Measurements from ENCODE around the gene PHLPP1. TPM values are rescaled to one million over a fixed set of nuclear protein-coding genes. Genes with fewer than 3 reads are reported as not detected.

The PHLPP1 gene
- total and polyA plus RNA-seq, 2 of the 13 experiments (the other 11 are each of a cell fraction or from before 2014, with no cell fraction given): 9.8 to 18.5 TPM

DNA sequence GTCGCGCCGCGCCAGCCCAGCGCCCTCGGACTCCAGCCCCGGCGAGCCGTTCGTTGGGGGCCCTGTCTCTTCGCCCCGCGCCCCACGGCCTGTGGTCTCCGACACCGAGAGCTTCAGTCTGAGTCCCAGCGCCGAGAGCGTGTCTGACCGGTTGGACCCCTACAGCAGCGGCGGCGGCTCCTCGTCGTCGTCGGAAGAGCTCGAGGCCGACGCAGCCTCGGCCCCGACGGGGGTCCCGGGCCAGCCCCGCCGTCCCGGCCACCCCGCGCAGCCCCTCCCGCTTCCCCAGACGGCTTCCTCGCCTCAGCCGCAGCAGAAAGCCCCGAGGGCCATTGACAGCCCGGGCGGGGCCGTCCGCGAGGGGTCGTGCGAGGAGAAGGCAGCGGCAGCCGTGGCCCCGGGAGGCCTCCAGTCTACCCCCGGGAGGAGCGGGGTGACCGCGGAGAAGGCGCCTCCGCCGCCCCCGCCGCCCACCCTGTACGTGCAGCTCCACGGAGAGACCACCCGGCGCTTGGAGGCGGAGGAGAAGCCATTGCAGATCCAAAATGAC is 1.4 kb downstream of the PHLPP1 start (continued):
- TF ChIP-seq, protein P1, sequence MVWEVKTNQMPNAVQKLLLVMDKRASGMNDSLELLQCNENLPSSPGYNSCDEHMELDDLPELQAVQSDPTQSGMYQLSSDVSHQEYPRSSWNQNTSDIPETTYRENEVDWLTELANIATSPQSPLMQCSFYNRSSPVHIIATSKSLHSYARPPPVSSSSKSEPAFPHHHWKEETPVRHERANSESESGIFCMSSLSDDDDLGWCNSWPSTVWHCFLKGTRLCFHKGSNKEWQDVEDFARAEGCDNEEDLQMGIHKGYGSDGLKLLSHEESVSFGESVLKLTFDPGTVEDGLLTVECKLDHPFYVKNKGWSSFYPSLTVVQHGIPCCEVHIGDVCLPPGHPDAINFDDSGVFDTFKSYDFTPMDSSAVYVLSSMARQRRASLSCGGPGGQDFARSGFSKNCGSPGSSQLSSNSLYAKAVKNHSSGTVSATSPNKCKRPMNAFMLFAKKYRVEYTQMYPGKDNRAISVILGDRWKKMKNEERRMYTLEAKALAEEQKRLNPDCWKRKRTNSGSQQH (CRISPR knock-in tag; IDR thresholded peaks at IDR 0.05; ENCODE audit: low read depth): peak; percentile 67; the same call in 1 of the 2 replicates
- no peak for TF ChIP-seq TCF12 (IDR thresholded peaks at IDR 0.05)
- TF ChIP-seq TCF12 (CRISPR knock-in tag; IDR thresholded peaks at IDR 0.05): no peak
- 0 out of 2 replicates have a peak, but pooled peaks have one; percentile 3 for TF ChIP-seq ZFX (CRISPR knock-in tag; IDR thresholded peaks at IDR 0.05; ENCODE audit: low read depth)
- TF ChIP-seq ZNF777 (CRISPR knock-in tag; IDR thresholded peaks at IDR 0.05): peak; percentile 83; the same call in 1 of the 2 replicates
- TF ChIP-seq ASH2L (IDR thresholded peaks at IDR 0.05; ENCODE audit: insufficient read length, low read depth, low read length): peak; percentile 63
- TF ChIP-seq SSRP1 (CRISPR knock-in tag; IDR thresholded peaks at IDR 0.05): no peak
- TF ChIP-seq, protein P2, sequence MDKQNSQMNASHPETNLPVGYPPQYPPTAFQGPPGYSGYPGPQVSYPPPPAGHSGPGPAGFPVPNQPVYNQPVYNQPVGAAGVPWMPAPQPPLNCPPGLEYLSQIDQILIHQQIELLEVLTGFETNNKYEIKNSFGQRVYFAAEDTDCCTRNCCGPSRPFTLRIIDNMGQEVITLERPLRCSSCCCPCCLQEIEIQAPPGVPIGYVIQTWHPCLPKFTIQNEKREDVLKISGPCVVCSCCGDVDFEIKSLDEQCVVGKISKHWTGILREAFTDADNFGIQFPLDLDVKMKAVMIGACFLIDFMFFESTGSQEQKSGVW (CRISPR knock-in tag; IDR thresholded peaks at IDR 0.05; ENCODE audit: borderline replicate concordance): no peak
- TF ChIP-seq RBFOX2 (IDR thresholded peaks at IDR 0.05; ENCODE audit: low read depth, low read length): peak; percentile 66
- TF ChIP-seq, protein P3, sequence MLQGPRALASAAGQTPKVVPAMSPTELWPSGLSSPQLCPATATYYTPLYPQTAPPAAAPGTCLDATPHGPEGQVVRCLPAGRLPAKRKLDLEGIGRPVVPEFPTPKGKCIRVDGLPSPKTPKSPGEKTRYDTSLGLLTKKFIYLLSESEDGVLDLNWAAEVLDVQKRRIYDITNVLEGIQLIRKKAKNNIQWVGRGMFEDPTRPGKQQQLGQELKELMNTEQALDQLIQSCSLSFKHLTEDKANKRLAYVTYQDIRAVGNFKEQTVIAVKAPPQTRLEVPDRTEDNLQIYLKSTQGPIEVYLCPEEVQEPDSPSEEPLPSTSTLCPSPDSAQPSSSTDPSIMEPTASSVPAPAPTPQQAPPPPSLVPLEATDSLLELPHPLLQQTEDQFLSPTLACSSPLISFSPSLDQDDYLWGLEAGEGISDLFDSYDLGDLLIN (CRISPR knock-in tag; IDR thresholded peaks at IDR 0.05; ENCODE audit: borderline replicate concordance): no peak
- TF ChIP-seq, protein P4, sequence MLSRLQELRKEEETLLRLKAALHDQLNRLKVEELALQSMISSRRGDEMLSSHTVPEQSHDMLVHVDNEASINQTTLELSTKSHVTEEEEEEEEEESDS (CRISPR knock-in tag; IDR thresholded peaks at IDR 0.05; ENCODE audit: borderline replicate concordance): 0 out of 2 replicates have a peak, but pooled peaks have one; percentile 30
- TF ChIP-seq TOE1 (CRISPR knock-in tag; IDR thresholded peaks at IDR 0.05): no peak
- no peak for TF ChIP-seq MXD4 (CRISPR knock-in tag; IDR thresholded peaks at IDR 0.05)
- TF ChIP-seq SIN3A (IDR thresholded peaks at IDR 0.05; ENCODE audit: borderline replicate concordance, low read depth, low read length): peak; percentile 21; the same call in 1 of the 2 replicates
- TF ChIP-seq, protein P5, sequence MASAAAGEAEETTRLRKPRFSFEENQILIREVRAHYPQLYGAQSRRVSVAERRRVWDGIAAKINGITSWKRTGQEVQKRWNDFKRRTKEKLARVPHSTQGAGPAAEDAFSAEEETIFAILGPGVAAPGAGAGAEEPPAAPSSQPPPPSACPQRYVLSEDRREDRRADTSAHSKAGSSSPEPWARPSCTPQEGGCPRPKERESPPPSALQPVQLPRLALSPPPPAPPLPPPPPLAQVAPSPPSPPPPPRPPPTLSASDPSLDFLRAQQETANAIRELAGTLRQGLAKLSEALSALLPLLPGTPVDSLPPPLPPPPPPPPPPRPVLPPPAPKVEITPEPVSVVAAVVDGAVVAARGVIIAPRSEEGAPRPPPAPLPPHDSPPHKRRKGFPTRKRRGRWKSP (CRISPR knock-in tag; IDR thresholded peaks at IDR 0.05): no peak
- TF ChIP-seq, protein P6, sequence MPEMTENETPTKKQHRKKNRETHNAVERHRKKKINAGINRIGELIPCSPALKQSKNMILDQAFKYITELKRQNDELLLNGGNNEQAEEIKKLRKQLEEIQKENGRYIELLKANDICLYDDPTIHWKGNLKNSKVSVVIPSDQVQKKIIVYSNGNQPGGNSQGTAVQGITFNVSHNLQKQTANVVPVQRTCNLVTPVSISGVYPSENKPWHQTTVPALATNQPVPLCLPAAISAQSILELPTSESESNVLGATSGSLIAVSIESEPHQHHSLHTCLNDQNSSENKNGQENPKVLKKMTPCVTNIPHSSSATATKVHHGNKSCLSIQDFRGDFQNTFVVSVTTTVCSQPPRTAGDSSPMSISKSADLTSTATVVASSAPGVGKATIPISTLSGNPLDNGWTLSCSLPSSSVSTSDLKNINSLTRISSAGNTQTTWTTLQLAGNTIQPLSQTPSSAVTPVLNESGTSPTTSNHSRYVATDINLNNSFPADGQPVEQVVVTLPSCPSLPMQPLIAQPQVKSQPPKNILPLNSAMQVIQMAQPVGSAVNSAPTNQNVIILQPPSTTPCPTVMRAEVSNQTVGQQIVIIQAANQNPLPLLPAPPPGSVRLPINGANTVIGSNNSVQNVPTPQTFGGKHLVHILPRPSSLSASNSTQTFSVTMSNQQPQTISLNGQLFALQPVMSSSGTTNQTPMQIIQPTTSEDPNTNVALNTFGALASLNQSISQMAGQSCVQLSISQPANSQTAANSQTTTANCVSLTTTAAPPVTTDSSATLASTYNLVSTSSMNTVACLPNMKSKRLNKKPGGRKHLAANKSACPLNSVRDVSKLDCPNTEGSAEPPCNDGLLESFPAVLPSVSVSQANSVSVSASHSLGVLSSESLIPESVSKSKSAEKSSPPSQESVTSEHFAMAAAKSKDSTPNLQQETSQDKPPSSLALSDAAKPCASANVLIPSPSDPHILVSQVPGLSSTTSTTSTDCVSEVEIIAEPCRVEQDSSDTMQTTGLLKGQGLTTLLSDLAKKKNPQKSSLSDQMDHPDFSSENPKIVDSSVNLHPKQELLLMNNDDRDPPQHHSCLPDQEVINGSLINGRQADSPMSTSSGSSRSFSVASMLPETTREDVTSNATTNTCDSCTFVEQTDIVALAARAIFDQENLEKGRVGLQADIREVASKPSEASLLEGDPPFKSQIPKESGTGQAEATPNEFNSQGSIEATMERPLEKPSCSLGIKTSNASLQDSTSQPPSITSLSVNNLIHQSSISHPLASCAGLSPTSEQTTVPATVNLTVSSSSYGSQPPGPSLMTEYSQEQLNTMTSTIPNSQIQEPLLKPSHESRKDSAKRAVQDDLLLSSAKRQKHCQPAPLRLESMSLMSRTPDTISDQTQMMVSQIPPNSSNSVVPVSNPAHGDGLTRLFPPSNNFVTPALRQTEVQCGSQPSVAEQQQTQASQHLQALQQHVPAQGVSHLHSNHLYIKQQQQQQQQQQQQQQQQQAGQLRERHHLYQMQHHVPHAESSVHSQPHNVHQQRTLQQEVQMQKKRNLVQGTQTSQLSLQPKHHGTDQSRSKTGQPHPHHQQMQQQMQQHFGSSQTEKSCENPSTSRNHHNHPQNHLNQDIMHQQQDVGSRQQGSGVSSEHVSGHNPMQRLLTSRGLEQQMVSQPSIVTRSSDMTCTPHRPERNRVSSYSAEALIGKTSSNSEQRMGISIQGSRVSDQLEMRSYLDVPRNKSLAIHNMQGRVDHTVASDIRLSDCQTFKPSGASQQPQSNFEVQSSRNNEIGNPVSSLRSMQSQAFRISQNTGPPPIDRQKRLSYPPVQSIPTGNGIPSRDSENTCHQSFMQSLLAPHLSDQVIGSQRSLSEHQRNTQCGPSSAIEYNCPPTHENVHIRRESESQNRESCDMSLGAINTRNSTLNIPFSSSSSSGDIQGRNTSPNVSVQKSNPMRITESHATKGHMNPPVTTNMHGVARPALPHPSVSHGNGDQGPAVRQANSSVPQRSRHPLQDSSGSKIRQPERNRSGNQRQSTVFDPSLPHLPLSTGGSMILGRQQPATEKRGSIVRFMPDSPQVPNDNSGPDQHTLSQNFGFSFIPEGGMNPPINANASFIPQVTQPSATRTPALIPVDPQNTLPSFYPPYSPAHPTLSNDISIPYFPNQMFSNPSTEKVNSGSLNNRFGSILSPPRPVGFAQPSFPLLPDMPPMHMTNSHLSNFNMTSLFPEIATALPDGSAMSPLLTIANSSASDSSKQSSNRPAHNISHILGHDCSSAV (CRISPR knock-in tag; IDR thresholded peaks at IDR 0.05; ENCODE audit: borderline replicate concordance): no peak
- no peak for TF ChIP-seq PPARG (CRISPR knock-in tag; conservative IDR thresholded peaks at IDR 0.05)
